OCI-LY7 (cell line): ENCODE data around the gene AGAP2. TPM values are rescaled to one million over a fixed set of nuclear protein-coding genes. Genes with fewer than 3 reads are reported as not detected.

ENCODE experiments used
- BruUV-seq: library from RNA; stranded (reverse); fragments of 400-500 nt; replicated peaks from 2 replicates; lab custom pipeline; 2021; lab: Mats Ljungman, UMichigan
- CTCF ChIA-PET: fragments of 300-600 bp; sonication (Branson Sonifier 250); formaldehyde crosslinking; loops from one replicate; lab custom pipeline; 2022; ENCODE audit warnings: antibody characterized with exemption; ENCODE audit not compliant: unreplicated experiment; lab: Charles Lee
- POLR2A ChIA-PET: fragments of 300-600 bp; sonication (Branson Sonifier 250); formaldehyde crosslinking; loops from one replicate; lab custom pipeline; 2022; ENCODE audit warnings: antibody characterized with exemption; lab: Charles Lee
- DNase-seq: peaks from one replicate; pipeline ENCODE4 v3.0.0-alpha.2; 2015; ENCODE audit warnings: low spot score
- H2AFZ ChIP-seq: fragments of 200-600 bp; sonication (generic), shearing (Covaris generic); 2 replicates; pipeline ENCODE4 v1.6.1; 2014; ENCODE audit warnings: mild to moderate bottlenecking, antibody characterized with exemption, low read length, moderate library complexity
- H3K27ac ChIP-seq: fragments of 200-600 bp; sonication (generic); 2 replicates; pipeline ENCODE4 v1.5.1; 2014; ENCODE audit warnings: mixed run types, low read depth, mild to moderate bottlenecking, moderate library complexity, low read length, inconsistent platforms; ENCODE audit not compliant: poor library complexity, severe bottlenecking
- H3K36me3 ChIP-seq: fragments of 200-600 bp; sonication (generic); 2 replicates; pipeline ENCODE4 v1.6.1; 2014; ENCODE audit warnings: mild to moderate bottlenecking, antibody characterized with exemption, low read length, moderate library complexity, mixed read lengths; ENCODE audit not compliant: insufficient read depth
- H3K4me1 ChIP-seq: fragments of 200-600 bp; sonication (generic); 2 replicates; pipeline ENCODE4 v1.5.1; 2014; ENCODE audit warnings: mild to moderate bottlenecking, low read length; ENCODE audit not compliant: insufficient read depth, poor library complexity, severe bottlenecking
- H3K4me2 ChIP-seq: fragments of 200-600 bp; sonication (generic); 2 replicates; pipeline ENCODE4 v1.6.1; 2014; ENCODE audit warnings: mild to moderate bottlenecking, low read length
- H3K4me3 ChIP-seq: fragments of 200-600 bp; sonication (generic); 2 replicates; pipeline ENCODE4 v1.5.1; 2014; ENCODE audit warnings: mild to moderate bottlenecking, low read depth, low read length; ENCODE audit not compliant: poor library complexity, severe bottlenecking
- H3K79me2 ChIP-seq: fragments of 200-600 bp; sonication (generic); 2 replicates; pipeline ENCODE4 v1.6.1; 2016; ENCODE audit warnings: low read depth, mild to moderate bottlenecking, low read length, moderate library complexity, mixed read lengths; ENCODE audit not compliant: insufficient read depth
- H3K9me2 ChIP-seq: fragments of 200-600 bp; sonication (generic); 2 replicates; pipeline ENCODE4 v1.6.1; 2016; ENCODE audit warnings: mild to moderate bottlenecking, low read length, mixed read lengths; ENCODE audit not compliant: insufficient read depth
- H3K9me3 ChIP-seq: fragments of 200-600 bp; sonication (generic); 2 replicates; pipeline ENCODE4 v1.6.1; 2014; ENCODE audit warnings: mild to moderate bottlenecking, mixed run types, low read length, mixed read lengths
- H4K20me1 ChIP-seq: fragments of 200-600 bp; sonication (generic); 2 replicates; pipeline ENCODE4 v1.6.1; 2014; ENCODE audit warnings: mild to moderate bottlenecking, antibody characterized with exemption, low read length, moderate library complexity, mixed read lengths; ENCODE audit not compliant: insufficient read depth
- EZH2phosphoT487 ChIP-seq: fragments of 200-600 bp; sonication (generic); IDR thresholded peaks from 2 replicates; pipeline ENCODE4 v1.6.1; 2018; ENCODE audit warnings: low read depth, borderline replicate concordance, mild to moderate bottlenecking, mixed run types, antibody characterized with exemption, low read length, moderate library complexity, mixed read lengths
- intact Hi-C: fragments of 100-400 bp; cut with micrococcal nuclease; formaldehyde crosslinking; loops from one replicate; pipeline ENCODE4 v1.10.0; 2022; ENCODE audit not compliant: unreplicated experiment
- total RNA-seq, 2 experiments: library from RNA; depleted of rRNA in 1 of 2; stranded (reverse); fragments of >200 nt in 1 of 2; shearing (Covaris generic) in 1 of 2; gene quantifications; 2 replicates each; pipeline ENCODE4 v1.2.3, GENCODE V29; 2014 to 2022
- TF ChIP-seq, protein P1 (sequence below): fragments of 200-600 bp; sonication (generic); conservative IDR thresholded peaks from 2 replicates; pipeline ENCODE4 v1.5.1; 2014; ENCODE audit warnings: mild to moderate bottlenecking, antibody characterized with exemption, low read length, moderate library complexity, mixed read lengths

AGAP2 gene
- total RNA-seq, 2 experiments from 2014 or later, result 14.8 to 26.5 TPM

DNA sequence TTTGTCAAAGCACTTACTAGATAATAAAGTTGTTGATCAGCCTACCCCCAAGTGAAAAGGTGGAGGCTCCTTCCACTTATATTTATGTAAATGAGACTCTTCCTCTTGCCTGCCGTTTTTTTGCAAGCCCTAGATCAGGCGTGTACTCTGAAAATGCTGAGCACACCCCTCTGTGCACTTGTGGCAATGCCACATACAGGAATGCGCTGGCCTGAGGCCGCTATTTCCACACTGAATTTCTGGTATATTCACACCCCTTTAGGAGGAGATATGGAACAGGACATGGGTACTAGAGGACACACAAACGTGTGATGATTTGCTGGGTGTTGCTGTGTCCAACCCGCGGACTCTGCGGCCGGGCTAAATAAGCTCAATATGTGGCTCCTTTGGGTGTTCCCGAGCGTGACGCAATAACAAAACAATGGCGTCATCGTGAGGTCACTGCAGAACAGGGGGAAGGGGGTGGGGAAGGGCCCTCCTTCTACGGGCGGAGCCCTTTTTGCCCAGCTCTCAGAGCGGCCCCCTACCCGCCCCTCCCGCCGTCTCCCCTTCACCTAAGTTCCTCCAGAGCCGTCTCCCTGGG, 5.7 kb upstream of the AGAP2 start:
- Histone ChIP-seq H3K9me2 (no peaks in the 10 kb centered on the region), H3K9me3 (no peaks in the 10 kb centered on the region), H4K20me1 (no peaks in the 10 kb centered on the region), H3K79me2 (peaks cover 17% of the 10 kb centered on the region; the same call in 1 of the 2 replicates), H3K4me3 (peak overlapping the region; percentile 44), H3K36me3 (peaks cover 42% of the 10 kb centered on the region), H2AFZ (peak overlapping the region; percentile 48; the same call in 1 of the 2 replicates), H3K4me2 (peak overlapping the region; percentile 45), H3K4me1 (peaks cover 46% of the 10 kb centered on the region), H3K27ac (no peak overlapping the region)
- POLR2A ChIA-PET, result interaction anchor here (0.6 to 0.7 kb wide), 4 partner anchors 41 to 154 kb away, joined by 3 to 4 read pairs (median 4); partner anchors contain the start of gene PIP4K2C
- CTCF ChIA-PET, result interaction anchor here (0.5 kb wide), 1 partner anchor 26 kb away, joined by 3 read pairs; no protein-coding TSS in a partner anchor
- no peak for TF ChIP-seq EZH2phosphoT487
- TF ChIP-seq, protein P1, sequence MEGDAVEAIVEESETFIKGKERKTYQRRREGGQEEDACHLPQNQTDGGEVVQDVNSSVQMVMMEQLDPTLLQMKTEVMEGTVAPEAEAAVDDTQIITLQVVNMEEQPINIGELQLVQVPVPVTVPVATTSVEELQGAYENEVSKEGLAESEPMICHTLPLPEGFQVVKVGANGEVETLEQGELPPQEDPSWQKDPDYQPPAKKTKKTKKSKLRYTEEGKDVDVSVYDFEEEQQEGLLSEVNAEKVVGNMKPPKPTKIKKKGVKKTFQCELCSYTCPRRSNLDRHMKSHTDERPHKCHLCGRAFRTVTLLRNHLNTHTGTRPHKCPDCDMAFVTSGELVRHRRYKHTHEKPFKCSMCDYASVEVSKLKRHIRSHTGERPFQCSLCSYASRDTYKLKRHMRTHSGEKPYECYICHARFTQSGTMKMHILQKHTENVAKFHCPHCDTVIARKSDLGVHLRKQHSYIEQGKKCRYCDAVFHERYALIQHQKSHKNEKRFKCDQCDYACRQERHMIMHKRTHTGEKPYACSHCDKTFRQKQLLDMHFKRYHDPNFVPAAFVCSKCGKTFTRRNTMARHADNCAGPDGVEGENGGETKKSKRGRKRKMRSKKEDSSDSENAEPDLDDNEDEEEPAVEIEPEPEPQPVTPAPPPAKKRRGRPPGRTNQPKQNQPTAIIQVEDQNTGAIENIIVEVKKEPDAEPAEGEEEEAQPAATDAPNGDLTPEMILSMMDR, result no peak
- intact Hi-C loops, result loop anchor here (5.0 kb wide), 1 partner anchor 267 kb away; the partner anchor contains the start of gene ARHGAP9
- no TSS peak for BruUV-seq
- DNase-seq, result peak; percentile 30

DNA sequence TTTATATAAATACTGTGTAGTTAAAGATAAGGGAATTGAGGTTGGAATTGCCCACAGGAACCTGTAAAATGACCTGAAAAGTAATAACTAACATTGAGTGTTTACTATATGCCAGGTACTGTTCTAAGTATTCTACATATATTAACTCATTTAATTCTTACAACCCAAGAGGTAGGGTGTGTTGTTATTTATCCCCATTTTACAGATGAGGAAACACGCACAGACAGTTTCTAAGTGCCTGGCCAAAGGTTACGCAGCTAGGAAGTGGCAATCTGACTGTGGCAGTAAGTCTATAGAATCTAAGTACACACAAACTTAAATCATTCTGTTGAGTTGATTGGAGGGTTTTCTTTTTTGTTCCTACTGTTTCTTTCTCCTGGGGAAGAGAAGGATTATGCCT, 5.2 kb upstream of the AGAP2 start:
- Histone ChIP-seq H3K9me2 (no peaks in the 10 kb centered on the region), H4K20me1 (no peaks in the 10 kb centered on the region), H3K27ac (no peak overlapping the region), H3K9me3 (no peaks in the 10 kb centered on the region), H2AFZ (peak overlapping the region; percentile 48; the same call in 1 of the 2 replicates), H3K4me1 (peaks cover 47% of the 10 kb centered on the region), H3K4me3 (peak overlapping the region; percentile 44), H3K79me2 (peaks cover 14% of the 10 kb centered on the region; the same call in 1 of the 2 replicates), H3K4me2 (peak overlapping the region; percentile 45), H3K36me3 (peaks cover 37% of the 10 kb centered on the region)
- no TSS peak for BruUV-seq
- ChIA-PET CTCF (no interaction called here), POLR2A (interaction anchor here (0.6 kb wide), 1 partner anchor 143 kb away, joined by 3 read pairs; no protein-coding TSS in a partner anchor)
- intact Hi-C loops, result loop anchor here (5.0 kb wide), 1 partner anchor 266 kb away; the partner anchor contains the start of gene ARHGAP9
- DNase-seq, result no peak
- no peak for TF ChIP-seq EZH2phosphoT487
- TF ChIP-seq, protein P1, result no peak
